Astrocyte of the cerebellum (primary cell): ENCODE data around the gene IL2RA.

Experiments
- DNase-seq: peaks from one replicate; pipeline ENCODE4 v3.0.0-alpha.2; 2011; ENCODE audit warnings: low read depth
- H3K4me3 ChIP-seq: 2 replicates; pipeline ENCODE4 v1.5.1; 2011; ENCODE audit warnings: mild to moderate bottlenecking, low read depth, low read length, moderate library complexity
- in situ Hi-C: cut with HindIII; loops from 2 replicates; pipeline ENCODE4 v1.10.0; 2017; ENCODE audit warnings: low sequenced_read_pairs
- TF ChIP-seq, protein P1 (sequence below): IDR thresholded peaks from 2 replicates; pipeline ENCODE4 v1.5.1; 2012; ENCODE audit warnings: low read length, low read depth, moderate library complexity, mild to moderate bottlenecking; ENCODE audit errors: missing control alignments

Gene IL2RA

GRCh38 chr10:5970066-5970465 lies 92.1 kb downstream of the IL2RA start:
- no peak for DNase-seq
- H3K4me3 ChIP-seq, result no peak overlapping the region
- TF ChIP-seq, protein P1, sequence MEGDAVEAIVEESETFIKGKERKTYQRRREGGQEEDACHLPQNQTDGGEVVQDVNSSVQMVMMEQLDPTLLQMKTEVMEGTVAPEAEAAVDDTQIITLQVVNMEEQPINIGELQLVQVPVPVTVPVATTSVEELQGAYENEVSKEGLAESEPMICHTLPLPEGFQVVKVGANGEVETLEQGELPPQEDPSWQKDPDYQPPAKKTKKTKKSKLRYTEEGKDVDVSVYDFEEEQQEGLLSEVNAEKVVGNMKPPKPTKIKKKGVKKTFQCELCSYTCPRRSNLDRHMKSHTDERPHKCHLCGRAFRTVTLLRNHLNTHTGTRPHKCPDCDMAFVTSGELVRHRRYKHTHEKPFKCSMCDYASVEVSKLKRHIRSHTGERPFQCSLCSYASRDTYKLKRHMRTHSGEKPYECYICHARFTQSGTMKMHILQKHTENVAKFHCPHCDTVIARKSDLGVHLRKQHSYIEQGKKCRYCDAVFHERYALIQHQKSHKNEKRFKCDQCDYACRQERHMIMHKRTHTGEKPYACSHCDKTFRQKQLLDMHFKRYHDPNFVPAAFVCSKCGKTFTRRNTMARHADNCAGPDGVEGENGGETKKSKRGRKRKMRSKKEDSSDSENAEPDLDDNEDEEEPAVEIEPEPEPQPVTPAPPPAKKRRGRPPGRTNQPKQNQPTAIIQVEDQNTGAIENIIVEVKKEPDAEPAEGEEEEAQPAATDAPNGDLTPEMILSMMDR, result no peak
- in situ Hi-C loops, result no loop called here

DNA sequence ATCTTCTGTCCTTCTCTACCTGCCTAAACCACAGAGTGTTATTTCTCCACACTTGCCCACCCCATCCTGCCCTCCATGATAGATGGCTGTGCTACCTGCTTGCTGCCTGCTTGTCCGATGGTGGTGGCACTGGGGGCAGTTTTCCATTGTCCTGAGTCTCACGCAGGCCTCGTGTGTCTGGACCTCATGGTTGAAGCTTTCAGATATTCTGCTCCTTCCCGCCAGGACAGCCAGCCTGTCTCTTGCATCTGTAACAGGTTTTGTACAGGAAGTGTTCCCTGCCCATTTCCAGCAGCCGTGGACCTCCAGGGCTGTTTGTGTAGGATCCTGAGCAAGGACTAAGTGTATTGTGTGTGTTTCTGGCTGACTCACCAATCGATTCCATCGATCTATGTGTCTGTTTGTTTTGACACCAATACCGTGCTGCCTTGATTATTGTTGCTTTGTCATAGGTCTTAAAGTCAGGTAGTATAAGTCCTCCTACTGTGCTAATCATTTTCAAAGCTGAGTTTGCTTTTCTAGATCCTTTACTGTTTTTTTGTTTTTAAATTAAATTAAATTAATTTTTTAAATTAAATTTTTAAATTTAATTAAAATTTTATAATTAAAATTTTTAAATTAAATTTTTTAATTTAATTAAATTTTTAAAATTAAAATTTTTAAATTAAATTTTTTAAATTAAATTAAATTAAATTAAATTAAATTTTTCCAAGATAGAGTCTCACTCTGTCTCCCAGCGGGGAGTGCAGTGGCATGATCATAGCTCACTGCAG lies 93.3 kb downstream of the IL2RA start:
- H3K4me3 ChIP-seq, result no peak overlapping the region
- in situ Hi-C loops, result no loop called here
- no peak for DNase-seq
- TF ChIP-seq, protein P1, result no peak

- DNase-seq, result no peak
- in situ Hi-C loops, result no loop called here
These were observed 94.0 kb downstream of the IL2RA start for GRCh38 chr10:5968037-5968680.

GRCh38 chr10:5965266-5965665 lies 96.9 kb downstream of the IL2RA start:
- TF ChIP-seq, protein P1, result no peak
- in situ Hi-C loops, result no loop called here
- H3K4me3 ChIP-seq, result no peak overlapping the region
- no peak for DNase-seq

More at GRCh38 chr10:5968037-5968680, 94.0 kb downstream of the IL2RA start:
- no peak overlapping the region for H3K4me3 ChIP-seq
- TF ChIP-seq, protein P1, result no peak

DNA sequence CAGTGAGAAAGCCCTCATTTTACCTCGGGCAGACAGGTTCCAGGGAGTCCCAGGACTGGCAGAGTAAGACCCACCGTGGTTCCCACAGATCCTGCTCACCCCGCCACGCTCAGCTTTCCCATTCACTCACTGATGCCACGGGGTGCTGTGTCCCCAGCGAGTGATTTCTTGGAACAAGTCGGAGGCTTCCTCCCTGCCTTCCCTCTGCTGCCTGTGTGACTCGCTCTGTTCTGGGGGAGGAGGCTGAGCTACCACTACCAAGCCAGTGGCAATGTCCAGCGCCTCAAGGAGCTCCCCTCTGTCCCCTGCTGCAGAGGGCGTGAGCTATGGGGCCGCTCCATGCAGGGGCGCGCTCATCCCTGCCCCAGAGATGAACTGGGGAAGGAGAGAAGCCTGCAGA lies 97.4 kb downstream of the IL2RA start:
- TF ChIP-seq, protein P1, result no peak
- H3K4me3 ChIP-seq, result no peak overlapping the region
- in situ Hi-C loops, result no loop called here
- no peak for DNase-seq

- in situ Hi-C loops, result no loop called here
- DNase-seq, result no peak
- no peak overlapping the region for H3K4me3 ChIP-seq
- TF ChIP-seq, protein P1, result no peak
These were observed 98.6 kb downstream of the IL2RA start for GRCh38 chr10:5963591-5963990.
